A549 (cell line): Measurements from ENCODE around the gene SLC25A10.

ENCODE experiments used
- E2F6 ChIP-seq: IDR thresholded peaks from 2 replicates; pipeline ENCODE4 v1.6.1; 2012; ENCODE audit warnings: low read depth, borderline replicate concordance
- HDAC2 ChIP-seq: fragments of 200-600 bp; sonication (generic); IDR thresholded peaks from 2 replicates; pipeline ENCODE4 v1.6.1; 2016
- MAZ ChIP-seq: fragments of 150-350 bp; IDR thresholded peaks from 2 replicates; pipeline ENCODE4 v1.6.1; 2014; ENCODE audit warnings: antibody characterized with exemption, low read depth, low read length, borderline replicate concordance
- NR3C1 ChIP-seq: fragments of >200 bp; sonication (Bioruptor Twin); formaldehyde crosslinking; IDR thresholded peaks from 3 replicates; pipeline ENCODE4 v1.6.1; 2017
- POLR2AphosphoS2 ChIP-seq: conservative IDR thresholded peaks from 2 replicates; pipeline ENCODE4 v1.6.1; 2012; ENCODE audit warnings: low read length, improper control_type of control experiment, inconsistent platforms
- RAD21 ChIP-seq, 2 experiments: fragments of >200 bp in 1 of 2; sonication (Bioruptor Twin) in 1 of 2; formaldehyde crosslinking in 1 of 2; IDR thresholded peaks in 1 of 2; conservative IDR thresholded peaks in 1 of 2; 2 replicates in 1 of 2; 3 replicates in 1 of 2; pipeline ENCODE4 v1.6.1; 2012 to 2018; ENCODE audit warnings: inconsistent platforms in 1 of 2
- SREBF2 ChIP-seq: fragments of 450-650 bp; IDR thresholded peaks from 2 replicates; pipeline ENCODE4 v1.6.1; 2014; ENCODE audit warnings: mild to moderate bottlenecking, moderate library complexity
- ZC3H11A ChIP-seq: fragments of 450-650 bp; IDR thresholded peaks from 2 replicates; pipeline ENCODE4 v1.6.1; 2014; ENCODE audit warnings: antibody characterized with exemption, mild to moderate bottlenecking
- TF ChIP-seq, protein P1 (sequence below): fragments of >200 bp; sonication (Bioruptor Twin); formaldehyde crosslinking; IDR thresholded peaks from 3 replicates; pipeline ENCODE4 v1.5.1; 2016

DNA sequence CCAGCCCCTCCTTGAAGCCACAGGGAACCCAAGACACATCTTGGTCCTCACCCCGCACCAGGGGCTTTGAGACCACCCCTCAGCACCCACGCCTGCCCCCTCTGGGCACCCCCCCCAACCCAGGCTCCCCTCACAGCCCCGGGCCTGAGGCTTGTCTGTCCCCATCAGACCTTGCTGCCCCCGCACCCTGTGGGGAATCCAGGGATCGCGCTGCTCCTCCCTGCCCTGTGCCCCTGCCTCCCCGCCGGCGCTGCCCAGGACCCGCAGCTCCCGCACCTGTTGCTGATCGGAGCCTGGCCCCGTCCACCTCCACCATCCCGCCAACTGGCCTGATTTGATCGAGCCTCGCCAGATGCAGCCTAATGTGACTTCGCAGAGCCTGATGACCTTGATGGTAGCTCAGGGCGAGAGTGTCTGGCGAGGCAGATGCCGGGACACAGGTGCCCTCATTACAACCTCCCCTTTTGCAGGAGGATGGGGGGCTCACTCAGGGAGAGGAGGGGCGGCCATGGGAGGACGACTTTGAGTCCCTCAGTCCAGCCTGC lies 29.0 kb downstream of the SLC25A10 start:
- TF ChIP-seq NR3C1 (no peak), RAD21 (conservative IDR thresholded peaks at IDR 0.05 in 1 of 2, IDR thresholded peaks at IDR 0.05 in 1 of 2) (no peak), HDAC2 (no peak), SREBF2 (no peak), E2F6 (no peak), MAZ (no peak), POLR2AphosphoS2 (no peak), ZC3H11A (no peak)
- TF ChIP-seq, protein P1, sequence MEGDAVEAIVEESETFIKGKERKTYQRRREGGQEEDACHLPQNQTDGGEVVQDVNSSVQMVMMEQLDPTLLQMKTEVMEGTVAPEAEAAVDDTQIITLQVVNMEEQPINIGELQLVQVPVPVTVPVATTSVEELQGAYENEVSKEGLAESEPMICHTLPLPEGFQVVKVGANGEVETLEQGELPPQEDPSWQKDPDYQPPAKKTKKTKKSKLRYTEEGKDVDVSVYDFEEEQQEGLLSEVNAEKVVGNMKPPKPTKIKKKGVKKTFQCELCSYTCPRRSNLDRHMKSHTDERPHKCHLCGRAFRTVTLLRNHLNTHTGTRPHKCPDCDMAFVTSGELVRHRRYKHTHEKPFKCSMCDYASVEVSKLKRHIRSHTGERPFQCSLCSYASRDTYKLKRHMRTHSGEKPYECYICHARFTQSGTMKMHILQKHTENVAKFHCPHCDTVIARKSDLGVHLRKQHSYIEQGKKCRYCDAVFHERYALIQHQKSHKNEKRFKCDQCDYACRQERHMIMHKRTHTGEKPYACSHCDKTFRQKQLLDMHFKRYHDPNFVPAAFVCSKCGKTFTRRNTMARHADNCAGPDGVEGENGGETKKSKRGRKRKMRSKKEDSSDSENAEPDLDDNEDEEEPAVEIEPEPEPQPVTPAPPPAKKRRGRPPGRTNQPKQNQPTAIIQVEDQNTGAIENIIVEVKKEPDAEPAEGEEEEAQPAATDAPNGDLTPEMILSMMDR: no peak
